PC-3 (cell line): Measurements from ENCODE around the gene FER1L5. TPM values are rescaled to one million over a fixed set of nuclear protein-coding genes. Genes with fewer than 3 reads are reported as not detected.

ENCODE experiments used
- ATAC-seq: fragments of 200-7000 bp; cut with Tn5 transposase; 2 replicates; pipeline ENCODE4 v1.9.1; 2020; ENCODE audit warnings: mild to moderate bottlenecking, moderate library complexity
- BruUV-seq: library from RNA; stranded (reverse); fragments of 400-500 nt; replicated peaks from 2 replicates; lab custom pipeline; 2021; lab: Mats Ljungman, UMichigan
- CTCF ChIA-PET: fragments of 300-600 bp; sonication (Branson Sonifier 250); formaldehyde crosslinking; loops from one replicate; lab custom pipeline; 2022; ENCODE audit warnings: antibody characterized with exemption; lab: Charles Lee
- POLR2A ChIA-PET: fragments of 300-600 bp; sonication (Branson Sonifier 250); formaldehyde crosslinking; loops from one replicate; lab custom pipeline; 2022; ENCODE audit warnings: antibody characterized with exemption; ENCODE audit not compliant: unreplicated experiment; lab: Charles Lee
- DNase-seq: peaks from one replicate; pipeline ENCODE4 v3.0.0-alpha.2; 2015
- H2AFZ ChIP-seq: fragments of 300-600 bp; sonication (generic); 2 replicates; pipeline ENCODE4 v1.6.0; 2016; ENCODE audit warnings: antibody characterized with exemption, low read length
- H3F3A ChIP-seq: fragments of 300-600 bp; sonication (generic); one replicate; pipeline ENCODE4 v1.6.0; 2017; ENCODE audit warnings: antibody characterized with exemption, low read length, control low read depth, mild to moderate bottlenecking; ENCODE audit not compliant: unreplicated experiment
- H3K27ac ChIP-seq: fragments of 300-600 bp; sonication (generic); 2 replicates; pipeline ENCODE4 v1.5.1; 2016; ENCODE audit warnings: mild to moderate bottlenecking, low read length
- H3K27me3 ChIP-seq: fragments of 300-600 bp; sonication (generic); 2 replicates; pipeline ENCODE4 v1.6.1; 2016; ENCODE audit warnings: low read length, mixed read lengths
- H3K36me3 ChIP-seq: fragments of 300-600 bp; sonication (generic); 2 replicates; pipeline ENCODE4 v1.6.1; 2016; ENCODE audit warnings: low read depth, mixed run types, low read length, mixed read lengths
- H3K4me1 ChIP-seq: fragments of 300-600 bp; sonication (generic); 2 replicates; pipeline ENCODE4 v1.5.1; 2016; ENCODE audit warnings: low read length; ENCODE audit not compliant: insufficient read depth
- H3K4me2 ChIP-seq: fragments of 300-600 bp; sonication (generic); 2 replicates; pipeline ENCODE4 v1.6.0; 2016; ENCODE audit warnings: low read length
- H3K4me3 ChIP-seq: fragments of 300-600 bp; sonication (generic); 2 replicates; pipeline ENCODE4 v1.5.1; 2016; ENCODE audit warnings: mild to moderate bottlenecking, low read length, mixed read lengths
- H3K79me2 ChIP-seq: fragments of 300-600 bp; sonication (generic); 2 replicates; pipeline ENCODE4 v1.6.1; 2017; ENCODE audit warnings: low read length, mixed read lengths
- H3K9ac ChIP-seq: fragments of 300-600 bp; sonication (generic); 2 replicates; pipeline ENCODE4 v1.6.0; 2016; ENCODE audit warnings: mild to moderate bottlenecking, low read length
- H3K9me2 ChIP-seq: fragments of 300-600 bp; sonication (generic); replicated peaks from 2 replicates; pipeline ENCODE4 v1.6.1; 2016; ENCODE audit warnings: mixed run types, low read length, mixed read lengths
- H3K9me3 ChIP-seq: fragments of 300-600 bp; sonication (generic); 2 replicates; pipeline ENCODE4 v1.6.1; 2016; ENCODE audit warnings: low read length, mixed read lengths
- H4K20me1 ChIP-seq: fragments of 300-600 bp; sonication (generic); 2 replicates; pipeline ENCODE4 v1.6.1; 2016; ENCODE audit warnings: low read length, mixed read lengths
- EZH2 ChIP-seq: fragments of 300-600 bp; sonication (generic); IDR thresholded peaks from one replicate; pipeline ENCODE4 v1.6.1; 2017; ENCODE audit warnings: antibody characterized with exemption, mild to moderate bottlenecking, low read length; ENCODE audit not compliant: unreplicated experiment
- EZH2phosphoT487 ChIP-seq: fragments of 300-600 bp; sonication (generic); IDR thresholded peaks from 2 replicates; pipeline ENCODE4 v1.6.1; 2018; ENCODE audit warnings: mild to moderate bottlenecking, antibody characterized with exemption, low read length, borderline replicate concordance
- intact Hi-C: fragments of 100-400 bp; cut with micrococcal nuclease; formaldehyde crosslinking; loops from 2 replicates; pipeline ENCODE4 v1.9.0; 2023
- total RNA-seq: library from RNA; depleted of rRNA; stranded (reverse); fragments of >200 nt; gene quantifications from 2 replicates; pipeline ENCODE4 v1.2.3, GENCODE V29; 2014
- TF ChIP-seq, protein P1 (sequence below): fragments of 300-600 bp; sonication (generic); conservative IDR thresholded peaks from 2 replicates; pipeline ENCODE4 v1.5.1; 2017; ENCODE audit warnings: antibody characterized with exemption, low read depth, mild to moderate bottlenecking, low read length

Gene FER1L5
- total RNA-seq, 1 experiment from 2014 or later, result not detected

DNA sequence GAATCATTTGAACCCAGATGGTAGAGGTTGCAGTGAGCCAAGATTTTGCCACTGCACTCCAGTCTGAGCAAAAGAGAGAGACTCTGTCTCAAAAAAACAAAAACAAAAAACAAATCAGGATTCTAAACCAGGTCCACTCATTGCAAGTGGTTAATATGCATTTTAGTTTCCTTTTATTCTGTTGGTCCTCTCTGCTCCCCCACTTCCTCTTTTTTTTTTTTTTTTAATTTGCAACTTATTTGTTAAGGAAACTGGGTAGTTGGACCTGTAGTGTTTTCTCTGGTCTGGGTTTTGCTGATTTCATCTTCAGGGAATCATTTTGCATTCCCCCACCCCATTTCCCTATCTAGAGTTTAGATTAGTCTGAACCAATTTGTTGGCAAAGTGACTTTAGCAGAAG lies 14.0 kb downstream of the FER1L5 start:
- Histone ChIP-seq H3K4me3 (no peak overlapping the region), H3K27ac (no peak overlapping the region), H2AFZ (no peak overlapping the region), H4K20me1 (no peaks in the 10 kb centered on the region), H3K9me3 (no peaks in the 10 kb centered on the region), H3K9me2 (no peaks in the 10 kb centered on the region), H3K4me1 (no peaks in the 10 kb centered on the region), H3K27me3 (no peaks in the 10 kb centered on the region), H3K4me2 (no peak overlapping the region), H3F3A (no peaks in the 10 kb centered on the region), H3K79me2 (no peaks in the 10 kb centered on the region), H3K9ac (no peak overlapping the region), H3K36me3 (no peaks in the 10 kb centered on the region)
- intact Hi-C loops, result no loop called here
- DNase-seq (no peak), ATAC-seq (no peak)
- no TSS peak for BruUV-seq
- TF ChIP-seq EZH2 (no peak), EZH2phosphoT487 (no peak)
- TF ChIP-seq, protein P1, sequence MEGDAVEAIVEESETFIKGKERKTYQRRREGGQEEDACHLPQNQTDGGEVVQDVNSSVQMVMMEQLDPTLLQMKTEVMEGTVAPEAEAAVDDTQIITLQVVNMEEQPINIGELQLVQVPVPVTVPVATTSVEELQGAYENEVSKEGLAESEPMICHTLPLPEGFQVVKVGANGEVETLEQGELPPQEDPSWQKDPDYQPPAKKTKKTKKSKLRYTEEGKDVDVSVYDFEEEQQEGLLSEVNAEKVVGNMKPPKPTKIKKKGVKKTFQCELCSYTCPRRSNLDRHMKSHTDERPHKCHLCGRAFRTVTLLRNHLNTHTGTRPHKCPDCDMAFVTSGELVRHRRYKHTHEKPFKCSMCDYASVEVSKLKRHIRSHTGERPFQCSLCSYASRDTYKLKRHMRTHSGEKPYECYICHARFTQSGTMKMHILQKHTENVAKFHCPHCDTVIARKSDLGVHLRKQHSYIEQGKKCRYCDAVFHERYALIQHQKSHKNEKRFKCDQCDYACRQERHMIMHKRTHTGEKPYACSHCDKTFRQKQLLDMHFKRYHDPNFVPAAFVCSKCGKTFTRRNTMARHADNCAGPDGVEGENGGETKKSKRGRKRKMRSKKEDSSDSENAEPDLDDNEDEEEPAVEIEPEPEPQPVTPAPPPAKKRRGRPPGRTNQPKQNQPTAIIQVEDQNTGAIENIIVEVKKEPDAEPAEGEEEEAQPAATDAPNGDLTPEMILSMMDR, result no peak
- CTCF ChIA-PET, result no interaction called here
- POLR2A ChIA-PET, result no interaction called here

DNA sequence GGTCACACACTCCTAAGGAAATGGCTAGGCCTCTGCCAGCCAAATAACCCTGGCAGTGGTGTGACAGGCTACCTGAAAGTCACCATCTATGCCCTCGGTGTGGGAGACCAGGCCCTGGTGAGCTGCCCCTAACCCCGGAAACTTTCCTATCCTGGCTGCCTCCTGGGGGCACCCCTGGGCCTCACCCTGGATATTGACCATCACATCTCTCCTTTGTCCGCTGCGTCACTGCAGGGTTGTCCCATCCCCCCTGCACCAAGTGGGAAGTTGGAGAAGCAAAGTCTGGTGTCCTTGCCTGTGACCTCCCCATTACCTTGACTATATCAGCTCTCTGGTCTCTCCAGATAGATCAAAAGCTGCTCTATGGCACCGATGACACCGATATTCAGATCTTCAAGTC lies 18.8 kb downstream of the FER1L5 start:
- H3K4me3 ChIP-seq, result no peak overlapping the region
- H3K27me3 ChIP-seq, result no peaks in the 10 kb centered on the region
- H3K27ac ChIP-seq, result no peak overlapping the region
- no peaks in the 10 kb centered on the region for H3K9me3 ChIP-seq
- H3K4me1 ChIP-seq, result peaks cover 14% of the 10 kb centered on the region
- H3K4me2 ChIP-seq, result no peak overlapping the region
- H3K79me2 ChIP-seq, result no peaks in the 10 kb centered on the region
- ChIA-PET POLR2A (no interaction called here), CTCF (no interaction called here)
- TF ChIP-seq, protein P1, result no peak
- no peak for TF ChIP-seq EZH2
- no peak for TF ChIP-seq EZH2phosphoT487
- DNase-seq, result no peak
- no peaks in the 10 kb centered on the region for H4K20me1 ChIP-seq
- H3K9ac ChIP-seq, result no peak overlapping the region
- intact Hi-C loops, result no loop called here
- no TSS peak for BruUV-seq
- H3K36me3 ChIP-seq, result no peaks in the 10 kb centered on the region
- ATAC-seq, result no peak
- H3K9me2 ChIP-seq, result no peaks in the 10 kb centered on the region
- H2AFZ ChIP-seq, result no peak overlapping the region
- H3F3A ChIP-seq, result no peaks in the 10 kb centered on the region

DNA sequence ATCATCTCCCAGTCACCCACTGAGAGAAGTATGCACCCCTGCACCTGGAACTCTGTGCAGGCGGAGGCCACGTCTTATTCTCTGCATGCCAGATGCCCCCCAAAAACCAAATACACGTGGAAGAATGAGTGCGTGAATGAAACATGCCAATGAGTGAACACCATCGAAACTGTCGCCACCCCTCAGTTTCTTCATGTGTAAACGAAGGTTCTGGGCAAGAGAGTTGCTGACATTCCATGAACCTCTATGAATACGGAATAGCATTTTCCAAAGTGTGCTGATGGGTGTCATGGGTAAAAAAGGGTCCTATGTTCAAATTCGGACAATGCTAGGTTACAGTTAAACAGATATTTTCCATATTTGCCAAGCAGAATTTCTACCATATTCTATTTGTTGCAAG lies 19.8 kb downstream of the FER1L5 start:
- no peaks in the 10 kb centered on the region for H3K79me2 ChIP-seq
- DNase-seq (no peak), ATAC-seq (no peak)
- CTCF ChIA-PET, result no interaction called here
- H3K4me2 ChIP-seq, result no peak overlapping the region
- H2AFZ ChIP-seq, result no peak overlapping the region
- no peaks in the 10 kb centered on the region for H3F3A ChIP-seq
- H3K27ac ChIP-seq, result no peak overlapping the region
- peaks cover 14% of the 10 kb centered on the region for H3K4me1 ChIP-seq
- H3K4me3 ChIP-seq, result no peak overlapping the region
- TF ChIP-seq EZH2, result no peak
- no peak for TF ChIP-seq EZH2phosphoT487
- TF ChIP-seq, protein P1, result no peak
- intact Hi-C loops, result no loop called here
- H3K9me2 ChIP-seq, result no peaks in the 10 kb centered on the region
- no peaks in the 10 kb centered on the region for H3K9me3 ChIP-seq
- H3K36me3 ChIP-seq, result no peaks in the 10 kb centered on the region
- no TSS peak for BruUV-seq
- H3K27me3 ChIP-seq, result no peaks in the 10 kb centered on the region
- POLR2A ChIA-PET, result no interaction called here
- H3K9ac ChIP-seq, result no peak overlapping the region
- H4K20me1 ChIP-seq, result no peaks in the 10 kb centered on the region
